Measurements from ENCODE around the gene IGF2BP2. TPM values are rescaled to one million over a fixed set of nuclear protein-coding genes. Genes with fewer than 3 reads are reported as not detected.
A peak's percentile ranks its signal among the peaks of the same experiment; 100 is the strongest.

Gene IGF2BP2
- total and polyA plus RNA-seq, 2 of the 13 experiments (the other 11 are each of a cell fraction or from before 2014, with no cell fraction given): 6.5 to 46.0 TPM

GRCh38 chr3:185825639-185826481 is 1.0 kb upstream of the IGF2BP2 start (continued):
- TF ChIP-seq ZBTB40 (IDR thresholded peaks at IDR 0.05): no peak
- TF ChIP-seq ZBTB40 (CRISPR knock-in tag; IDR thresholded peaks at IDR 0.05): no peak
- no peak; the same call in 1 of the 2 replicates for TF ChIP-seq MXD3 (CRISPR knock-in tag; IDR thresholded peaks at IDR 0.05)
- peak; percentile 79 for TF ChIP-seq ARID4A (CRISPR knock-in tag; IDR thresholded peaks at IDR 0.05; ENCODE audit: borderline replicate concordance)
- TF ChIP-seq RNF2 (conservative IDR thresholded peaks at IDR 0.05; ENCODE audit: low read depth): no peak
- no peak for TF ChIP-seq THRA (CRISPR knock-in tag; IDR thresholded peaks at IDR 0.05; ENCODE audit: borderline replicate concordance)
- no peak for TF ChIP-seq SKIL (CRISPR knock-in tag; IDR thresholded peaks at IDR 0.05; ENCODE audit: borderline replicate concordance)
- TF ChIP-seq U2AF2 (IDR thresholded peaks at IDR 0.05; ENCODE audit: low read depth, low read length): no peak
- no peak for TF ChIP-seq ZBTB7B (CRISPR knock-in tag; IDR thresholded peaks at IDR 0.05)
- TF ChIP-seq REXO4 (CRISPR knock-in tag; IDR thresholded peaks at IDR 0.05; ENCODE audit: borderline replicate concordance): peak; percentile 81; the same call in 1 of the 2 replicates
